Glomerular visceral epithelial cell (primary cell): ENCODE data around the gene ALG2.

ENCODE experiments used
- DNase-seq: peaks from one replicate; pipeline ENCODE4 v3.0.0-alpha.2; 2016; ENCODE audit errors: extremely low spot score

ALG2 gene, protein sequence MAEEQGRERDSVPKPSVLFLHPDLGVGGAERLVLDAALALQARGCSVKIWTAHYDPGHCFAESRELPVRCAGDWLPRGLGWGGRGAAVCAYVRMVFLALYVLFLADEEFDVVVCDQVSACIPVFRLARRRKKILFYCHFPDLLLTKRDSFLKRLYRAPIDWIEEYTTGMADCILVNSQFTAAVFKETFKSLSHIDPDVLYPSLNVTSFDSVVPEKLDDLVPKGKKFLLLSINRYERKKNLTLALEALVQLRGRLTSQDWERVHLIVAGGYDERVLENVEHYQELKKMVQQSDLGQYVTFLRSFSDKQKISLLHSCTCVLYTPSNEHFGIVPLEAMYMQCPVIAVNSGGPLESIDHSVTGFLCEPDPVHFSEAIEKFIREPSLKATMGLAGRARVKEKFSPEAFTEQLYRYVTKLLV

GRCh38 chr9:99221621-99222415, at the start of gene ALG2, which contains the start of gene SEC61B:
ALG2 (minus strand) TSS chr9:99221942; CDS start chr9:99221894, 48 bp downstream.
SEC61B (plus strand) TSS chr9:99222282; CDS start chr9:99222364, 82 bp downstream.
- DNase-seq = peak; percentile 93

DNA sequence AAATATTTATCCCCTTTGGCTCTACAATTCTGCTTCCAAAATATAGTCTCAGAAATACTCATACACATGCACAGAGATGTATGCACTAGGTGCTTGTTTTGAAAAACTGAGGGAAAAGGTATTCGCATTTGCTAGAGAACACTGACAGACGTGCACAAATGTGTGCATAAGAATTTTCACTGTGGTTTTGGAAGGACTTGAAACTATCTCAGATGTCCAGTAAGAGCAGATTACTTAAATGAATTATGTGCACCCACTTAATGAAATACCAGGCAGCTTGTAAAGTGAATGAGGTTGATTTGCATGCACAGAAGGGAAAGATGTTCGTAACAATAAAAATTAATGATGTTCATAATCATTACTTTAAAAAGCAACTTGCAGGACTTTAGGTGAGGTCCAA, 48.7 kb upstream of the ALG2 start:
- DNase-seq = no peak

DNA sequence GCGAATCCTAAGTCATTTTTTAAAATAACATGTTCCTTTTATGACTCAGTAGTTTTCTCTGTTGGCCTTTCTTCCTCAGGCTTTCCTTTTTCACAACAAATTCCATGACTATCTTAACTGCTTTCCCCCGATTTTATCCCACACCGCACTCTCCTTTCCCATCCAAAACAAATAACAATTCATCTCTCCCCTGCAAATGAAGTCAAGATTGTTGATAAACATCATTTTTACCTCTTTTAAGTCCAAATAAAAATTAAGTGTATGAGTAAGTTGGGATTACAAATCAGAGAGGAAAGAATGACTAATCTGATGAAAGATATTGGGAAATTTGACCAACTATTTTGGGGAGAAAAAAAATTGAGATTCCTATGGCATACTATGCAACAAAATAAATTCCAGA, 47.7 kb upstream of the ALG2 start:
- no peak for DNase-seq

- peak; percentile 75 for DNase-seq
Measured at GRCh38 chr9:99266255-99267023, 44.7 kb upstream of the ALG2 start.

- no peak for DNase-seq
Measured at GRCh38 chr9:99265691-99266090, 43.9 kb upstream of the ALG2 start.

DNA sequence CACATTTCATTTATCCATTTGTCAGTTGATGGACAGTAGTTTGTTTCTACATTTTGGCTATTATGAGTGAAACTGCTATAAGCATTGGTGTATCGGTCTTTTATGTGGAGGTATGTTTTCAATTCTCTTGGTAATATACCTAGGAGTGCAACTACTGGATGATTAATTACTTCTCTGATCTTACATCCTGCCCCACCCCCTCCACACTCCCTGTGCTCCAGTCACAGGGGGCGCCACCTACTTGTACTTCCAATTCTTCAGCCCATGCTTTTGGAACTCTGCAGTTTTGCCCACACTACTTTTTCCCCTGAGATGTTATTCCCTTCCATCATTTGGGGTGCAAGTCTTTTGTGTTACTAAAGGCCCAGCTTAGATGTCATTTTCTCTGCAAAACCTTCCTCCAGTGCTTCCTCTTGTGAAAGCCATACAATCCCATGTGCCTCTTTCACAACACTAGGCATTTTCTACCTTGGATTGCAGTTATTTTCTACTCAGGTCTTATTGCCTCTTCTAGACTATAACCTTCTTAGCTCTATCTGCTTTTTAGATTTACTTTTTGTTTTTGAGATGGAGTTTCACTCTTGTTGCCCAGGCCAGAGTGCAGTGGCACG, 42.4 kb upstream of the ALG2 start:
- no peak for DNase-seq

DNA sequence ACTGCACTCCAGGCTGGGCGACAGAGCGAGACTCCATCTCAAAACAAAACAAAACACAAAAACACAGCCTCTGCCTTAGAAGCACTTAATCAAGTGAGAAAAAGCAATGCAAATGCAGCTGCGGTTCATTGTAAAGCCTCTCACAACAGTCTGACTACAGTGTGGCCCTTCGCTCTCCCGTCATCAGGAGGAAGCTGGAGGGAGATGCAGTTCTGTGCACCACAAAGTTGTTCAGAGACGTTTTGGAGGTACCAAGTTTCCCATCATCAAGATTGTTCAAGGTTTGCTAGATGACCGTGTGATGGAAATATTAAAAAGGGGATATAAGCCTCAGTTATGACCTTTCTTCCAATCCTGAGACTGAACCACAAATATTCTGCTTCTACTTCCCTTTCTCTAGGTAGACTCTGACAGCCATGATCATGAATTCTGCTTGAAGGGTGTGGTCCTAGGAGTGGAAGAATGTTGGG, 41.2 kb upstream of the ALG2 start:
- no peak for DNase-seq

DNA sequence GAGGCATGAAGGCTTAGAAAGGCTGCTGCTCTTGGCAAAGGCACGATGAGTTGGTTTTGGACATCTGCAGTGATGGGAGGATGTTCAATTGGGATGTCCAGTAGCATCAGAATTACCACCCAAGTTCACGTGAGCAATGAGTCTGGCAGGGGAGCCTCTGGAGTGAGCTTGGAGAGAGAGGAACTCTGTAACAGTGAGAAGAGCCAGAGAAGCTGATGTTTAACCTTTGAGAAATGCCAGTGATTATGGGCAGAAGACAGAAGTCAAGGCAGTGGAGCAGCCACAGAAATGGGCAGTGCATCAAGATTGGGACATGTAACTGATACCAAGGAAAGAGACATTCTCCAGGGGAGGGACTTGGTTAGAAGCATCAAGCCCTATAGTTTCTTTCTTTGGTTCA, 40.2 kb upstream of the ALG2 start:
- DNase-seq = no peak

DNA sequence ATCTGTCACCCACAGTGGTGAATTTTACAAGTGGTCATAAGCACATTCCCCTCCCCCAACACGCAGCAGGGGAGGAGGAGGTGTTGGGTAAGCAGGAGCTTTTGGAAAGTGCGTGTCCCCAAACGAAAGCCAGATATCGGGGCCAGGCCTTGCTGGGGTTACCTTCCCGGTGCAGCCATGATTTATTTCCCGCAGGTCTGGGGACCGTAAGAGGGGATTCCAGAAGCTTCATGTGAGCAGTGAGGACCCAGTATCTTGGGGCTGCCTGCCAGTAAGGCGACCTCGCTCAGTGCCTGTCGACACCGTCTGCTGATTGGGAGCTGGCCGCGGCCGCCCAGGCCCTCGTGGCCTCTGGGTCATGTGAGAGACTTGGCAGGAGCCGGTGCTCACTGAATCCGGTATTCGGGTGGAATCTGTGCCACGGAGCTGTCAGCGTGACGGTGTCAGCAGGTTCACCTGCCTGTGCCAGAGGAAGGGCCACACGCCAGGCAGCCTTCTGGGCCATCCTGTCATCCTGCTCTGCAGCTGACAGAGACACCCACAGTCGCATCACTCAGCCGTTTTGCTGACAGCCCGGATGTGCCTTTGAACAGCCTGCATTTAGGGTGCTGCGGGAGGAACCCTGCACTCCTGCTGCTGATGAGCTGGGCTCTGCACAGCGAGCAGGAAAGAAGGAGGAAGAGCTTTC, 37.6 kb upstream of the ALG2 start:
- DNase-seq = peak; percentile 56

DNA sequence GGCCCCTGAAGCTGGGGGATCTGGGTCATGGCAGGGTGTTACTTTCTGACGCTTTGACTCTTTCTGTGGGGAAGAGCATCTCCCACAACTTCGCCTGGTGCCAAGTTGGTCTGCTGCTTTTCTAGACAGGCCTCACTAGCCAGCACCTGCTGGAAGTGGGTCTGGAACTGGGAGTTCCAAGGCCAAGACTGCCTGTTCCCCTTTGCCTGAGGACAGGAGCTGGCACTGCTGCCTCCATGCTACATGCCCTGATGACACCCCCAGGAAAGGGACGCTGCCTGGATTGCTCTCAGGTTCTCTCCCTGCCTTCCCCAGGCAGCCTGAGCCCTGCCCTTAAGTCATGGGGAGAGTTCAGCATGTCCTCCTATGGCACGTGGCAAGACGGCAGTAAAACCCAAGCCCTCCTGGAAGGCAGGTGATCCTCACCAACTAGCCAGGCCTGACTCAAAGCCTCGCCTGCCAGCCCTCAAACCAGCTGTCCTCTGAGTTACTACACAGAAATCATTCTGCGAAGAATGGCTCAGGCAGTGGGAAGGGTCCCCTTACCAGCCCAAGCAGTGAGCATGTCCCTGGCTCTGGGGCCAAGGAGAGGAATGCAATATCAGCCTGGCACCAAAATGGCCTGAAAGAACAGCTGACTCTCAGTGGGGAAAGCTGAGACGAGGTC, 36.1 kb upstream of the ALG2 start:
- no peak for DNase-seq

GRCh38 chr9:99255651-99256050, 33.9 kb upstream of the ALG2 start:
- no peak for DNase-seq

- DNase-seq = peak; percentile 32
Measured at GRCh38 chr9:99253772-99254431, 32.2 kb upstream of the ALG2 start.

GRCh38 chr9:99253134-99253533, 31.4 kb upstream of the ALG2 start:
- DNase-seq = no peak

GRCh38 chr9:99251157-99251556, 29.4 kb upstream of the ALG2 start:
- DNase-seq = no peak

DNA sequence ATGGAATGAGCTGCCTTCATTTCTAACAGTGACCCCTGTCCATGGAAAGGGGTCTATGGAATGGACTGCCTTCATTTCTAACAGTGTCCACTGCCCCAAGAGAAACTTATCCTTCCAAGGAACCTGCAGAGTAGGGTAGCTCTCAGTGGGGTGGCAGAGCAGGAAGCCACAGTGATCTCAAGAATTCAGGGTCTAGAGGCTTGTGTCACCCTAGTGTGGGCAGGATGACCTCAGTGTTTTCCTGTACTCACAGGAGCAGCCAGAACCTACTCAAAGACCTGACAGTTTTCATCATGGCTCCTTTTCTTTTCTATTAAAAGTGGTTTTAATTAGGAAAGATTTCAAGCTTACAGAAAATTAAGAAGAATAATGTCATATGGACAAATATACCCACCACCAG, 27.9 kb upstream of the ALG2 start:
- peak; percentile 71 for DNase-seq

DNA sequence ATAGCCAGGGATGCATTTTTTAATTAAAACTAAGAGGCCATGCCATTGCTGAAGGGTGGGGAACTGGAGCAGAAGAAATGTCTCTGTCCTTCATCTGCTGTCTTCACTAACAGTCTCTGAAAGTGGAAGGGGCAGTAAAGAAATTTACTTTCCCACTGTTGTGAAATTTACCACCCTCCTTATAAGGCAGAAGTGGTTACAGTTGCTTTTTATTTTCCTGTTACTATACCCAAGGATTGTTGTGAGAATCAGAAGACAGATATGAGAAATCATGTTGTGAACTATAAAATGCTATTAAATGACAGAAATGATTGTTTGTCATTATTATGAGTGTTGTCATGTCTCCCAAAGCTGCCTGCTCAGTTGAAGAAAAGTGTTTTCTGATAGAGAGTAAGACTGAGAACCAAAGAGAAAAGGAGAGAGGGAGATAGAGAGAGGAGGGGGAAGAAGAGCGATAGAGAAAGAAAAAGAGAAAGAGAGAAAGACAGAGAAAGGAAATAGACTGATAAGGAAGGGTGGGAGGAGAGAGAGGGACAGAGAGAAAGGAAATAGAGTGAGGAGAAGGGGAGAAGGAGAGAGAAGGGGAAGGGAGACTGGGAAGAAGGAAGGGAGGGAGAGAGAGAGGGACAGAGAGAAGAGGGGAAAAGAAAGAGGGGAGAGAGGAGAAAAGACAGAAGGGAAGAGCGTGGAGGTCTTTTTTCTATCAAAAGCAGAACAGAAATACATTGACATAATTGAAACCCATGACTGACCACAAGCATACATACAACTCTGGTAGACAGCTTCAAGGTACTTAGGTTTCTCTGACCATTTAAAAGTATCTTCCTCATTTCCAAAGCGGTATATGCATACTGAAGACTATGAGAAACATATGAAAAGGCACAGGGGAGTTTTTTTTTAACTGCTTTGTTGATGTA, 22.9 kb upstream of the ALG2 start:
- DNase-seq = no peak

DNA sequence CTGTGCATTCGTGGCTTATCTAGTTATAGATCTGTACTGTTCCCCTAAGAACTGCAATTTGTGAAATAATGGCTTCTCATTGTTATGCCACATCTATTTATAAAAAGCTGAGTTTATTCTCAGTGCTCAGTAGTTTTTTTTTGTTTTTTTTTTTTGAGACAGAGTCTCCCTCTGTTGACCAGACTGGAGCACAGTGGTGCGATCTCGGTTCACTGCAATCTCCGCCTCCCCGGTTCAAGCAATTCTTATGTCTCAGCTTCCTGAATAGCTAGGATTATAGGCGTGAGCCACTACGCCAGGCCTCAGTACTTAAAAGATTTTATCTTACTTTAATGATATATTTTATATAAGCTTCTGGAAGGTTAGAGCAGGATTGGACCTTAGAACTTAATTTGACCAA, 19.4 kb upstream of the ALG2 start:
- no peak for DNase-seq

DNA sequence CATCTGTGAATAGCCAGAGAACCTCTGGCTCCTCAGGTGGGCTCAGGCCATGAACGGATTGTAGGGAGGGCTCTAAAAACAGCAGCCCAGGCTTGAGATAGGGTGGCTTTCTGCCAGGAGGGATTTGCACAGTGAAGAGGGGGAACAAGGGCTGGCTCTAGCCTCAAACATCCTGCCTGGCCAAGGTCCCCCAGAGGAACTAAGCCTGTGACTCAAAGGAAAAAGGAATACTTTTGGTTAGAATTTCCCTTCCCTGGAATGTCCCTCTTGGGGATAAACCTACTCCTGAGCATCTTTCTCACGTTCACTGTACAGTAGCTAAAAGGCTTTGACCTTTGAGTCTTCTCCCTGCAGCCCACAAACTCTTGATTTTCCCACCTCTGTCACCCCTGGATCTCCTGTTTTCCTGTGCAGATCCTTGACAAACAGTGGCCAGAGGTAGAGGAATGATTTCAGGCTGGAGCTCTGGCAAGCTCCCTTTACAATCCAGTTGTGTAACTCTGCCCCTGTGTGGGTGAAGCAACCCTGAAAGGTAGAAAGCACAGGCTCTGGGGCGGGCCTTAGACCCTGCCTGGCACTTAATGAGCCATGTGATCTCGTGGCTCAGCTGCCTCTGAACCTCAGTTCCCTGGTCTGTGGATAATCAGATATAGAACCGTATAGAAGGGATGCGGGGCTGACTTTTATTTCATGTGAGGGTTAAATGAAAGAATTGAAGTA, 17.8 kb upstream of the ALG2 start:
- DNase-seq = peak; percentile 59
